GM21526 (cell line): ENCODE measurements around the gene SARS1.
"Not testable (repeated sequence)": the region's sequence is repeated elsewhere in the genome, so short reads cannot be mapped to it uniquely, and the experiment has no call there.

Experiments
- ATAC-seq: cut with Tn5 transposase; IDR thresholded peaks from one replicate; pipeline ENCODE4 v1.9.1; 2021; ENCODE audit warnings: moderate library complexity; ENCODE audit not compliant: unreplicated experiment, low FRiP score

Gene SARS1, protein sequence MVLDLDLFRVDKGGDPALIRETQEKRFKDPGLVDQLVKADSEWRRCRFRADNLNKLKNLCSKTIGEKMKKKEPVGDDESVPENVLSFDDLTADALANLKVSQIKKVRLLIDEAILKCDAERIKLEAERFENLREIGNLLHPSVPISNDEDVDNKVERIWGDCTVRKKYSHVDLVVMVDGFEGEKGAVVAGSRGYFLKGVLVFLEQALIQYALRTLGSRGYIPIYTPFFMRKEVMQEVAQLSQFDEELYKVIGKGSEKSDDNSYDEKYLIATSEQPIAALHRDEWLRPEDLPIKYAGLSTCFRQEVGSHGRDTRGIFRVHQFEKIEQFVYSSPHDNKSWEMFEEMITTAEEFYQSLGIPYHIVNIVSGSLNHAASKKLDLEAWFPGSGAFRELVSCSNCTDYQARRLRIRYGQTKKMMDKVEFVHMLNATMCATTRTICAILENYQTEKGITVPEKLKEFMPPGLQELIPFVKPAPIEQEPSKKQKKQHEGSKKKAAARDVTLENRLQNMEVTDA

DNA sequence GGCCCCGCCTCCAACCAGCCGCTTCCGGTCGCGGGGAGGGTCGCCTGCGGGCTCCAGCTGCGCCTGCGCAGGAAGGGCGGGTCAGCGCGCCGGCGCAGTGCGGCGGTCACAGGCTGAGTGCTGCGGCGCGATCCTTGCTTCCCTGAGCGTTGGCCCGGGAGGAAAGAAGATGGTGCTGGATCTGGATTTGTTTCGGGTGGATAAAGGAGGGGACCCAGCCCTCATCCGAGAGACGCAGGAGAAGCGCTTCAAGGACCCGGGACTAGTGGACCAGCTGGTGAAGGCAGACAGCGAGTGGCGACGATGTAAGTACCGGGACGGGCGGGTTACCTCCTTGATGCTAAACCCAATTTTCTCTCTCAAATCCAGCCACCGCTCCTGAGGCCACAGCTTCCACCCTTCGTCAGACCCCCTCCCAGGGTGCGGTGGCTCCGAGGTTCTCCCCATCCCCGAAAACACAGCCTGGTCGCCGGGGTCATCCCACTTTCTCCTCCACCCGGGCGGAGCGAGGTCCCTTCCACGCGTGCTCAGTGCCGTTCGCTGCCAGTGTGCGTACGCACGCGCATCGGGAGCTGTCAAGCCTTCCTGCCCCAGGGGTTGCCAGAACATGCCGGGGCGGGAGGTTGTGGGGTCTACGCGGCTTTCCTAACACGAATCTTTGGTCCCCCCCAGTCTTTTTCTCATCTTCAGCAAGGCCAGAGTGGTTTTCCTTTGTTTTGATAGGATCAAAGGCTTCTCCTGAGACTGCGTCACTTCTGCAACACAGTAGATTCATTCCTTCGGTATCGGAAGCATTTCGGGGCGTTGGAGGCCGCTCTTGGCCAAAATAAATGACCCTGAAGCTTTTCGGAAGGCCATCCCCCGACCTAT, at the start of gene SARS1:
Gene SARS1, plus strand, starts transcription at position 95 of the 870 bp plus-strand sequence. Its CDS starts 75 bp downstream, at position 170.
- ATAC-seq: peak; percentile 75

DNA sequence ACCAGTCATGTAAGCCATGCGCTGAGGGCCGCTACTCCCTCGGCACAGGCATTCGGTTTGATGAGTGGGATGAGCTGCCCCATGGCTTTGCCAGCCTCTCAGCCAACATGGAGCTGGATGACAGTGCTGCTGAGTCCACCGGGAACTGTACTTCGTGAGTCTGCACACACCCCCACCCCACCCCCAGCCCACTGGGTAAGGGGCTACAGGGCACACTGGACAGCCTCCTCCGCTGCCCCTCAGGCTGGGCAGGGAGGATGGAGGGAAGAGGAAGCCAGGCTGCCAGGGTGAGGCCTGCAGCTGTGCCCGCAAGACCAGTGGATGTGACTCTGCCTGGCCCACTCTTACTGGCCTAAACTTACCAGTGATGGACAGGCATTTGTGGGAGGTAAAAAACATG, 49.2 kb upstream of the SARS1 start:
- no peak for ATAC-seq

DNA sequence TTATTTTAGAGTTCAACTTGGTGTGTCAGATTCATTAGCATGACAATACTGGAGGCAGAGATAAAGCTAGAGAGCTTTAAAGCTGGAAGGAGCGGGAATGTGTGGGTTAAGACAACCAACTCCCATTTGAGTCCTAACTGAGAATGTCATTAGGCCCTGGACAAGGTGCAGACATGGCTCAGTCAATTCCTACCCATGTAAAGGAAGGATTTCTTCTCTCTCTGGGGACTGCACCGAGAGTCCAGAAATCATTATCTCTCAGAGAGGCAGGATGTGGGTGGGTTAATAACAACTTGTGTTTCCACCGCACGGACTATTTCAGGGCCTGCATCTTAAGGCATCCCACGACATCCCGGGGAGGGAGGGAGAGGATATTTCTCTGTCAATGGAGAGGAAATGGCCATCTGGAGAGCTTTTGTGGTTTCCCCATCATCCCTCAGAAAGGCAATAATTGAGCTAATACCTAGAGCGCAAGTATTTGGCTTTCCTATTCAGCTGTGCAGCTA, 46.7 kb upstream of the SARS1 start:
- ATAC-seq: no peak

DNA sequence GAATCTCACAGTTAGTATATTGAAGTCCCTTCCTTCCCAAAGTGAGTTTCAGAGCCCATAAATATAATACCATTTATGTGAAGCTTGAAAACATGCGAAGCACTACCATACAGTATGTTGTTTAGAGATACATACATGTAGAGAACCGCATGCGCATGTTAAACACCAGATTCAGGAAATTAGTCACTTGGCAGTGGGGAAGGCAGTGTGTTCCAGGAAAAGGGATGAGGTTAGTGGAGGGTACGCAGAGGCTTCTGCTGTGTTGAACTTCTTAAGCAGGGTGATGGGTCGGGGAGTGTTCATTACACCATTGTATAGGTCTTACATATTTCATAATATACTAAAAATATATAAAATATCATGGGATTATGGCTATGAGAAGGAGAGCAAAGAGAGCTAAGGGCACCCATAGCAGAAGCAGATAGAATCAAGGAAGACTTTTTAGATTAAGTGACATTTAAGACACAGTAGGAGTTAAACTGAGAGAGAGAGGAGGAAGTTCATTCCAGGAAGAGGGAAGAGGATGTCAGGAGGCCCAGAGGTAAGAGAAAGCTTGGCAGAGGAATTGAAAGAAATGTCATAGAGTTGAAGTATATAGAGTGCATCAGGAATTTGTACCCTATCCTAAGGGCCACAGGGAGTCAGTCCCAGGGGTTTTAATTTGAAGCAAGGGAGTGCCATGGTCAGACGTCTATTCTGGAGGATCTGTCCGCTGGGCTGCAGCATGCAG, 43.5 kb upstream of the SARS1 start:
- no peak for ATAC-seq

DNA sequence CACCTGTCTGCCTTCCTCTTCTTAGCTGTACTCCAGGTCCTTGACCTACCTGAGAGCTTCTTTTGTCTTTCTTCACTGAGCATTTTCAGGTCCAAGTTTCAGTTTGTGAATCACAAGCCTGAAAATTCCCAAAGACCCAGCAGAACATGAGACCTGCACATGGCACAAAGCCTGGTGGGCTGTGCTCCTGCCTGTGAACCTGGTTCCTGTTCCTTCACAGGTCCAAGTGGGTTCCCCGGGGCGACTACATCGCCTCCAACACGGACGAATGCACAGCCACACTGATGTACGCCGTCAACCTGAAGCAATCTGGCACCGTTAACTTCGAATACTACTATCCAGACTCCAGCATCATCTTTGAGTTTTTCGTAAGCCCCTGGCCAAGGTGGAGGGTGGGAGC, 42.1 kb upstream of the SARS1 start:
- ATAC-seq: no peak

DNA sequence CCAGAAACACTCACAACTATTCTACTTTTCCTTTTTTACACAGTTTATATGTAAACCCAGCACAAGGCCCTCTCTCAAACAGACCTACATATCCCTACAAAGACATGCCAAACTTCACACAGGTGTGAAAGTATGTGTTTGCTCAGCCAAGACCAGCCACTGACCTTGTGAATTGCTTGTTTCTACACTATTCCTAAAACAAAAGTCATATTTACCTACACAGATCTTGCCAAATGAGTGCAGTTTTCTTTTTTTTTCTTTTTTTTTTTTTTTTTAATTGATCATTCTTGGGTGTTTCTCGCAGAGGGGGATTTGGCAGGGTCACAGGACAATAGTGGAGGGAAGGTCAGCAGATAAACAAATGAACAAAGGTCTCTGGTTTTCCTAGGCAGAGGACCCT, 37.4 kb upstream of the SARS1 start:
- ATAC-seq: not testable (repeated sequence)

DNA sequence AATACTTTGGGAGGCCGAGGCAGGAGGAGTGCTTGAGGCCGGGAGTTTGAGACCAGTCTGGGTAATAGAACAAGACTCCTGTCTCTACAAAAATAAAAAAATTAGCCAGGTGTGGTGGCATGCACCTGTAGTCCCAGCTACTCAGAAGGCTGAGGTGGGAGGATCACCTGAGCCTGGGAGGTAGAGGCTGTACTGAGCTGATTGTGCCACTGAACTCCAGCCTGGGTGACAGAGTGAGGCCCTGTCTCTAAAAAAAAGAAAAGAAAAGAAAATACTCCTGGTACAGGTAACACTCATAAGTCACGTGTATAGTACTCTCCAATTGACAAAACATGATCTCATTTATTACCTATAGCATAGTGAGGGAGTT, 33.0 kb upstream of the SARS1 start:
- not testable (repeated sequence) for ATAC-seq

DNA sequence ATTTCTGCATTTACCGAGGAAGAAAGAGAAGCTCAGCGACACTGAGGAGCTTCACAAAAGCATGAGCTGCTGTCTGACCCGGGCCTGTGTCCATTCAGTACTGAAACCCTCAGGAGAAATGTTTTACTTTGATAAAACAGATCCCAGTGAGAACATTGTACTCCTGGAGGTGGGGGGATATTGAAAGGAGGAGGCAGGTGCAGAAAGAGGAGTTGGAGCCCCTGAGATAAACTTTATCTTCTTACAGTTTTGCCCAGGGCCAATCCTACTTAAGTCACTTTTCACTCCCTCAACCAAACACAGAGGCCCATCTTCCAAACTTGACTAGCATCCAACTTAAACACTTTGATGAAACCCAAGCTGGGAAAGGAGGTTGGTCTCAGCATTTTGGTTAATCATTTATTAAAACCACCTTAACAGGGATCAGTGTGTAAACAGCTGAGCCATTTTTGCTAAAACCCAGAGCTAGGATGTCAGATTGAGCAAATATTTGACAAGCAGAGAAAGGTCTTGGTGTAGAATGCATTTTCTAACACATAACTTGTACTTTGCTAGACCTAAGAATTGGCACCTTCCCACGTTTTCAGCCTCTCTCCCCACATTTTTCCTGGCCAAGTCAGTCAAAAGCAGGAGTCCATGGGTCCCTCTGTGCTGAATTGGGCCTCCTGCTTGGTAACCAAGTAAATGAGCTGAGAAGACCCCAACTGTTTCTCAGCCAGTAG, 32.5 kb upstream of the SARS1 start:
- no peak for ATAC-seq

DNA sequence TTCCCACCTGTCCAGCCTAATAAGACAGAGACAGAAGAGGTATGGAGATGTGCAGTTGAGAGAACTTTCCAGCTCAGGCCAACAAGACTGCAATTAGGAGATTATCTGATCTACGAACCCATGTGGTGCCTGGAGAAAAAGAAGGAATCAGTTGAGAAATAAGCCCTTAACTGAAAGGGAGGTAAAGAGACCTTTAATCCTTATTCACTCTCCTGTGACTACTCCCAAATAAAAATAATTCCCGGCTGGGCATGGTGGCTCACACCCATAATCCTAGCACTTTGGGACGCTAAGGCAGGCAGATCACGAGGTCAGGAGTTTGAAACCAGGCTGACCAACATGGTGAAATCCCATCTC, 31.9 kb upstream of the SARS1 start:
- ATAC-seq: no peak

DNA sequence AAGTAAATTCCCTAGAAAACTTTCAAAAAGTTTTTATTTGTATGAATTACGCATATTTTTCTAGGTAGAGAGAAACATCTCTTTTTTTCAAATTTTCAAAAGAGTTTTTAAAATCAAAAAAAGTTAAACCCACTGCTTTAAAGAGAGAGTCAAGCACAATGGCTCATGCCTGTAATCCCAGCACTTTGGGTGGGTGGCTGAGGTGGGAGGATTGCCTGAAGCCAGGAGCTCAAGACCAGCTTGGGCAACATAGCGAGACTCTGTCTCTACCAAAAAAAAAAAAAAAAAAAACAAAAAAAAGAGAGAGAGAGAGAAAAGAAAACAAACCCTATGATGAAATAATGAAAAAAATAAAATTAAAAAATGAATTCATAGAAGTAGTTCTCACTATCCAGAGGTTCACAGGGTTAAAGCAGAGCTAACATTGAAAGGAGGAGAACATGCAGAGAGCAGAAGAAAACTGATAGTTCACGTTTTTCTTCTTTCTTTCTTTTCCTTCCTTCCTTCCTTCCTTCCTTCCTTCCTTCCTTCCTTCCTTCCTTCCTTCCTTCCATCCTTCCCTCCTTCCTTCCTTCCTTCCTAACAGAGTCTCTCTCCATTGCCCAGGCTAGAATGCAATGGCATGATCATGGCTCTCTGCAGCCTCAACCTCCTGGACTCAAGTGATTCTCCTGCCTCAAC, 30.5 kb upstream of the SARS1 start:
- ATAC-seq: no peak

DNA sequence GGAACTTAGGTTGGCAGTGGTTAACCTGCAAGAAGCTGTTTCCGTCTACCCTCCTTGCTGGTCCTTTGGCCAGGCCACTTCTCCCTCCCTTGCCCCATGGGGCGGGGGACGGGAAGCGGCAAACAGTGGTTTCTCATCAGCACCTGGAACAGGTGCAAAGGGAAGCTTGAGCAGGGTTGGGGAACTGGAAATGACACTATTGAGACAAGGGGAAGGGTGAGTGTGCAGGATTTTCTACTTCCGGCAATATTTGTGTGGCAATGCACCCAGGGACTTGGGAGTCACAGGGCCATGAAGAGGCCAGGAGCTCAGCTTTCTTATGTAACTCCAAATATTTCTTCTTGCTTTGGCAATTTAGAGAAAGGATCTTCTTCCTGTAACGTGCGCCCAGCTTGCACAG, 29.0 kb upstream of the SARS1 start:
- no peak for ATAC-seq

DNA sequence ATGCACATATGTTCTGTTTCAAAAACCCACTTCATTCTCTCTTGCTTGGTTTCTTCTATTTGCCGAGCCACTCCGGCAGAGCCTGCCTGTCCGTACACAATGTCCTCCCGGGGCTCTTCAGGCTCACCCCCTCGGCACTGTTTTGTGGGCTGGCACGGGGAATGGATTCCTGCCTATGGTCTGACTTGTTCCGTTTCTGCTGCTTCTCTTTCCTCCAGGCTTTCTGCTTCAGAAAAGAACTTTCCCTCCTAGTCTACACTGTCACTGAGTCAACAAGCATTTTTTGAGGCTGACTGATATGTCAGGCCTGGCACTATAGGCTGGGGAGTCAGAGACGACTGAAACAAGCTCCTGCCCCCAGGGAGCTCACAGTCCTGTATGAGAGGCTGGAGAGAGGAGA, 28.4 kb upstream of the SARS1 start:
- ATAC-seq: no peak

DNA sequence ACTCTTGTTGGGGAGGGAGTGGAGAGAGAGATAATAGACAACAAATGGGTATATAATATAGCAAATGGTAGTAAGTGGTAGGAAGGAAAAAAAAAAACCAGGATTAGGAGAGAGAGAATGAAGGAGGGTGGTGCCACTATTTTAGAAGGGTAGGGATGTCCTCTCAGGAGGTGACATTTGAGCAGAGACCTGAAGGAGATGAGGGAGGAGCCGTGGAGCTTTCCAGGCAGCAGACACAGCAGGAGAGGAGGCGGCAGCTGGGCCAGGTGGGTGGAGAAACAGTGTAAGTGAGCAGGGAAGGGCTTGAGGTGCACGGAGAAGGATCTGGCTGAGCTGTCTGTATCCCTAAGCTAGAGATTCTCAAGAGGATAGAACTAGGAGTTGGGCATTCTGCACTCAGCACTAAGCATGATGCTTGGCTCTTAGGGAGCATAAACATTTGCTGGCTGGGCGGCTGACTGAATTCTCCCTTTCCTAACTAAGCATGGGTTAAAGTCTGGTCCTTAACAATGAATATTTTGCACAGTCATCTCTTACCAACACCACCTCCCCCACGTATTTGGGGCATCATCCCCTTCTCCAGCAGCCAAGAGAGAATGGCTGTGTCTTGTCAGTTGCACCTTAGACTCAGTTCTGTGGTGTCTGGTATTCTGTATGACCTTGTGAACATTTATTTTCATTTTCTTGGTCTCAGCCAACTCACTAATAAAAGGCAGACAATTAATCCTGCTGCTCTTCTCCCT, 27.6 kb upstream of the SARS1 start:
- no peak for ATAC-seq

DNA sequence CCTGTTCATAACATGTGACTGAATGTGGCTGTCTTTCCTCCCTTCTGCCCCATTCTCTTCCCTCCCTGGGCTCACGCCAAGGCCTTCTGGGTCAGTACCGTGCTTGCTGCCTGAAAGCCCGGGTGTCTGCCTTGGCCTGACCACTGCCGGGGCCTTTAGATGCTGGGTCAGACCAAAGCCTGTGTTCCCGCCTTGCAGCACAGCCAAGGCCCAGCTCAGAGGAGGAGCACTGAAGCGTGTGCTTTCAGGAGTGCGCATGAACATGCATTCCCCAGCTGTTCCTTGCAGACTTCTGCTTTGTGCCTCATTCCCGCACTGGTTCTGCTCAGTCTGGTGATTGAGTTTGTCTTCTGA, 27.0 kb upstream of the SARS1 start:
- ATAC-seq: no peak

DNA sequence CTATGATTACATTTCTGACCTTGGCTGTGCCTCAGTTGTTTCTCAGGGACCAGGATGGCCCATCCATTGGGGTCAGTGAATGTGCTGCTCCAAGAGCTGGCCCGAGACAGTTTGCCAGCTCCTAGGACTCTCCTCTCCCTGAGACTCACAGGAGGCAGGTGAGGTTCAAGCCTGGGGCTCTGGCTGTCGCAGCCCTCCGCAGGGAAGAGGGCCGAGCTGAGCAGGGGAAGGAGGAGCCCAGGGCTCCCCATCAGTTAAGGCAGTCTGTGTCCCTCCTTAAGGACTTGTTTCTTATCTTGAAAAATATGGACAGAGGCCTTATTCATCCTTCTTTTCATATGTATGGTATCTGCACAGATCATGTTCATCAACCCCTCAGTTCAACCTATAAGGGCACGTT, 26.6 kb upstream of the SARS1 start:
- no peak for ATAC-seq

DNA sequence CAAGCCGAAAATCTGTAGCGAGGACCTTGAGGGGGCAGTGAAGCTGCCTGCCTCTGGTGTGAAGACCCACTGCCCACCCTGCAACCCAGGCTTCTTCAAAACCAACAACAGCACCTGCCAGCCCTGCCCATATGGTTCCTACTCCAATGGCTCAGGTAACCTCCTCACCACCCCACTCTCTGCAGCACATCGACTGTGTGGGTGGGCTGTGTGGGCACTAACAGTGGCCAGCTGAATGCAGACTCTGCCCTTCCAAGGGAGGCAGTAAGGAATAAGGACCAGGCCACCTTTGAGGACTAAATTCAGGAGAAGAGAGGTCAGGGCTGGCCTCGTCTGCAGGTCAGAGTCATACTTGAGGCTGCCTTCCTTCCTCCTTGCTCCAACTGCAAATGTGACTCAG, 25.5 kb upstream of the SARS1 start:
- no peak for ATAC-seq

DNA sequence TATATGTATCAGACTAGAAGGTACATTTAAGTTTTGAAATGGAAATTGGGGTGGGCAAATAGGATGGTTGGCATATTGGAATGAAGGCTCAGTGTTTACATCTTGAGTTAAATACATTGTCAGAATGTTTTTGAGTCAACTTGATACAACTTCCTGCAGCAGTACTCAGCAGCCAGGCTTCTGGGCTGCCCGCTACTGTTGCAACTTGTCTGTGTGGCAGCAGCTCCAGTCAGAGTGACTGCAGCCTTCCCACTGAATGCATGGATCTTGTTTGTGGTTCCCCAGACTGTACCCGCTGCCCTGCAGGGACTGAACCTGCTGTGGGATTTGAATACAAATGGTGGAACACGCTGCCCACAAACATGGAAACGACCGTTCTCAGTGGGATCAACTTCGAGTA, 24.9 kb upstream of the SARS1 start:
- no peak for ATAC-seq

DNA sequence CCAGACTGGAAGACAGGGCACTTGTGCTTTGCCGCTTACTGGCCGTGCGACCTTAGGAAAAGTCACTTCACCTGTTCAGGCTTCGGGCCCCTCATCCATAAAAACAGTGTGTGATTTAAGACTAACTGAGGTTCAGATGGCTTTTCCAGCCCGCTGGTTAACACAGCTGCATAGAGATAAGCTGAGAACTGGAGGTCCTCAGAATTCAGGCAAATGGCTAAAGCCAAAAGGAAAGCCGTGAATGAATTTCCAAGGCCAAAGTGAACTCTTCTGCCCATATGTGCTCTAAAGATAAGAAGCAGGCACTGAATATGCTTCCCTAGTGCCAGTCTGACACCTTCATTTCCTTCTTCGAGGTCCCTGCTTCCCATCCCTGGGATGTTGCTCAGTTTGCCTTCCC, 23.5 kb upstream of the SARS1 start:
- ATAC-seq: no peak

DNA sequence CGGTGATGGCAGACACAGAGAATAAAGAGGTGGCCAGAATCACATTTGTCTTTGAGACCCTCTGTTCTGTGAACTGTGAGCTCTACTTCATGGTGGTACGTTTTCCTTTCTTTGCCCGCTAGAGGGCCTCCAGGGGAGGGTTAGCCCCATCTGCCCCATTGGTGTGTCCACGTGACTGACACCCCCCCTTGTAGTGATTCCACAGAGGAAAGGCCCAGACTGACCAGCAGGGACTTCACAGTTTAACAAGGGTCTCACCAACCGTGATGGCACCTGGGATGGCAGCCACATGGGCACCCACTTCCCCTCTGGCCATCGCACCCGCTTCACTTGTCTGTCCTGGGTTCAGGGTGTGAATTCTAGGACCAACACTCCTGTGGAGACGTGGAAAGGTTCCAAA, 22.3 kb upstream of the SARS1 start:
- no peak for ATAC-seq
